ENCODE results near the gene AKAP10. TPM values are rescaled to one million over a fixed set of nuclear protein-coding genes. Genes with fewer than 3 reads are reported as not detected.
"Not testable (repeated sequence)": the region's sequence is repeated elsewhere in the genome, so short reads cannot be mapped to it uniquely, and the experiment has no call there.

AKAP10 gene
- 8.7 TPM for polyA plus RNA-seq (2012; ENCODE audit: insufficient read depth, insufficient read length, low read depth)

GRCh38 chr17:19977293-19978208 lies at the start of gene AKAP10:
Gene AKAP10, minus strand, starts transcription at chr17:19977828. Its CDS starts 149 bp downstream, at chr17:19977679.
- no peak for TF ChIP-seq CTCF (IDR thresholded peaks at IDR 0.05; ENCODE audit: low read depth, low read length)
- DNase-seq, result peak; percentile 90
- no peaks in the 10 kb centered on the region for H3K9me3 ChIP-seq
- no peaks in the 10 kb centered on the region for H3K27me3 ChIP-seq
- H3K4me3 ChIP-seq (ENCODE audit: low read depth, low read length), result peak within 1 kb of the TSS; percentile 80
- no peaks in the 10 kb centered on the region for H3K4me1 ChIP-seq
- H3K36me3 ChIP-seq, result no peaks in the 10 kb centered on the region

- no peak for TF ChIP-seq CTCF (IDR thresholded peaks at IDR 0.05; ENCODE audit: low read depth, low read length)
- Histone ChIP-seq H3K36me3 (no peaks in the 10 kb centered on the region), H3K4me3 (ENCODE audit: low read depth, low read length) (no peak overlapping the region), H3K9me3 (no peaks in the 10 kb centered on the region), H3K27me3 (no peaks in the 10 kb centered on the region), H3K4me1 (no peaks in the 10 kb centered on the region)
- no peak for DNase-seq
Measured at GRCh38 chr17:20026960-20027359, 49.3 kb upstream of the AKAP10 start.

- Histone ChIP-seq H3K27me3 (no peaks in the 10 kb centered on the region), H3K4me3 (ENCODE audit: low read depth, low read length) (no peak overlapping the region), H3K36me3 (no peaks in the 10 kb centered on the region), H3K9me3 (no peaks in the 10 kb centered on the region), H3K4me1 (no peaks in the 10 kb centered on the region)
- DNase-seq, result no peak
- TF ChIP-seq CTCF (IDR thresholded peaks at IDR 0.05; ENCODE audit: low read depth, low read length), result no peak
Measured at GRCh38 chr17:20022701-20023100, 45.1 kb upstream of the AKAP10 start.

GRCh38 chr17:20016475-20016992 lies 38.9 kb upstream of the AKAP10 start:
- not testable (repeated sequence) for H3K9me3 ChIP-seq; H3K4me3 ChIP-seq (ENCODE audit: low read depth, low read length); H3K36me3 ChIP-seq; H3K4me1 ChIP-seq; H3K27me3 ChIP-seq; DNase-seq

- Histone ChIP-seq H3K9me3 (no peaks in the 10 kb centered on the region), H3K27me3 (peaks cover 16% of the 10 kb centered on the region), H3K36me3 (no peaks in the 10 kb centered on the region), H3K4me1 (no peaks in the 10 kb centered on the region), H3K4me3 (ENCODE audit: low read depth, low read length) (no peak overlapping the region)
- no peak for TF ChIP-seq CTCF (IDR thresholded peaks at IDR 0.05; ENCODE audit: low read depth, low read length)
- DNase-seq, result no peak
Measured at GRCh38 chr17:20012017-20012536, 34.4 kb upstream of the AKAP10 start.

- peaks cover 21% of the 10 kb centered on the region for H3K27me3 ChIP-seq
- H3K36me3 ChIP-seq, result no peaks in the 10 kb centered on the region
- DNase-seq, result no peak
- H3K4me1 ChIP-seq, result no peaks in the 10 kb centered on the region
- no peak overlapping the region for H3K4me3 ChIP-seq (ENCODE audit: low read depth, low read length)
- TF ChIP-seq CTCF (IDR thresholded peaks at IDR 0.05; ENCODE audit: low read depth, low read length), result no peak
- no peaks in the 10 kb centered on the region for H3K9me3 ChIP-seq
Measured at GRCh38 chr17:20010936-20011335, 33.3 kb upstream of the AKAP10 start.
